Measurements from ENCODE around the gene PUM1.

The PUM1 gene

DNA sequence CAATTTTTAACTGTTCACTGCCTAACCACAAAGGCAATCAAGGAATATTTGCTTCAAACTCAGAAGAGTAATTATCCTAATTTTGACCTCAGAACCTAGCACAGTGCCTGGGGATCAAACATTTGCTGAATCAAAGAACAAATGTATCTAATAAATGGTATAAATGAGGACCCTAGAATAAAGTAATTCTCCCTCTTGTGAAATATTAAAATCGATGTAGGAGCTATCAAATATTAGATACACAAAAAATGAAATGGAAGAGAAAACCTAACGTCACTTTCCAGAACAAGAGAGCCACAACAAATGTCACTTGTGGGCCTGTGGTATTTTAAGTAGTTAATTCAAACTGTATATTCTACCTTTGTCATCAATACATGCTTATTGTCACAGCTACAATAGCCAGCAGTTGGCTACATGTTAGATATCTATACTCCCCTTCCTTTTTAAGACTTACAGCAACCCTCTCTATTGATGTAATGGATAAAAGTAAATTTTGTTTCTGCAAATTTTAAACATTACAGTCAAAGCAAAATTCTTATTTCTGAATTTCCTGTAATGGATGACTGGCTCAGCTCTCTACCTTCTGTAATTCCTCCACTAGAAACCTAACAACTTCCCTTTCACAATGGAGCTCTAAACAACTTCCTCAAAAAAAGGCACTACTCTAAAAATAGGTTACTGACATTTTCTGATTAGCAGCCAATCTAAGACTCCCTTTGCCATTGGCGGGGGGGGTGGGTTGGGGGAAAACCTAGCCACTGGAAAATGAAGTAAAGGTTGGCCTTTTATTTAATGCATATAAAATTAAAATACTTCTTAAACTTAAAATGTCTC lies 37.6 kb downstream of the PUM1 start:
- ATAC-seq (no peak), DNase-seq (no peak)
- peak overlapping the region; percentile 4 for H3K4me3 Mint-ChIP-seq
- H3K36me3 Mint-ChIP-seq (ENCODE audit: low read depth): peaks cover 46% of the 10 kb centered on the region
- H3K4me1 Mint-ChIP-seq: peaks cover 88% of the 10 kb centered on the region
- H3K27ac Mint-ChIP-seq: peak overlapping the region; percentile 52
- no peaks in the 10 kb centered on the region for H3K9me3 Mint-ChIP-seq
- H3K27me3 Mint-ChIP-seq: no peaks in the 10 kb centered on the region

DNA sequence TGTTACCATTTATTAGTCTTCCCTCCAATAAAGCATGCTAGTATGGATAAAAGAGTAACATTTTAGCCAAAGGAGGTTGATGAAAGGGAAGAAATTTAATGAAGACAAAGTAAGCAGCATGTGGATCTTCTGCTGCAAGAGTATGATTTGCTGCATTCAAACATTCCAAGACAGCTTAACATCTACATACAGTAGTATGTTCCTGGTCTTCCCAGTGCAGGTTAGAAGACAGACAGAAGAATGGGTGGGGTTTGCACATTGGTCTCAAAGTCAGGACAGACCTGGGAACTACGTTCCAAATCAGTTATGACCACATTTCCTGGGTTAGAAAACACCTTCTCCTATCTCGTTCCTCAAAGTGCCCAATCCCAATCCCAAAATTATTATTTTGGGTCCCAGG lies 43.3 kb downstream of the PUM1 start:
- no peak for DNase-seq
- Mint-ChIP-seq H3K27me3 (no peaks in the 10 kb centered on the region), H3K4me1 (peaks cover 78% of the 10 kb centered on the region), H3K9me3 (no peaks in the 10 kb centered on the region), H3K27ac (peak overlapping the region; percentile 6), H3K36me3 (ENCODE audit: low read depth) (peaks cover 47% of the 10 kb centered on the region), H3K4me3 (no peak overlapping the region)
- ATAC-seq: no peak

DNA sequence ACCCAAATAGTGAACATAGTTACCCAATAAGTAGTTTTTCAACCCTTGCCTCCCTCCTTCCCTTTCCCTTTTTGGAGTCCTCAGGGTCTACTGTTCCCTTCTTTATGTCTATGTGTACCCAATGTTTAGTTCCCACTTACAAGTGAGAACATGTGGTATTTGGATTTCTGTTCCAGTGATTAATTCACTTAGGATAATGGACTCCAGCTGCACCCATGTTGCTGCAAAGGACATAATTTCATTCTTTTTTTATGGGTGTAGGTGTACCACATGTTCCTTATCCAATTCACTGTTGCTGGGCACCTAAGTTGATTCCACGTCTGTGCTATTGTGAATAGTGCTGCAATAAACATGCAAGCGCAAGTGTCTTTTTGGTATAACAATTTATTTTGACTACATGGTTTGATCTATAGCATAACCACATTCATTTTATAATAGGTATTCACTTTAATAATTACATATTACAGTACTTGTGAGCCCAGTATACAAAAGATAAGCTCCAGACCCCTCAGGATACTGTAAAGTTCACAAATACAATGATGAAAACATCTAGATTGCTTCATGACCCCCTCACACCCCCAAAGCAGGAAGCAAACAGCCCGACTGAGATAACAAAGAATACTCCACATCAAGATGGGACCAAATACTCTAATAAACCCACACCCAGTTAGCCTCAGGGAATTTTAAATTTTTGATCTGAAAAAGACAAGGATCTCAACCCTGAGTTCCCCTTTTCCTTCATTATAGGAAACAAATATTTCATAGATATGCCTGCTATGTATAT lies 45.3 kb downstream of the PUM1 start:
- Mint-ChIP-seq H3K27me3 (no peaks in the 10 kb centered on the region), H3K4me3 (no peak overlapping the region), H3K27ac (no peak overlapping the region), H3K36me3 (ENCODE audit: low read depth) (peaks cover 39% of the 10 kb centered on the region), H3K9me3 (no peaks in the 10 kb centered on the region), H3K4me1 (peaks cover 69% of the 10 kb centered on the region)
- DNase-seq (no peak), ATAC-seq (no peak)

DNA sequence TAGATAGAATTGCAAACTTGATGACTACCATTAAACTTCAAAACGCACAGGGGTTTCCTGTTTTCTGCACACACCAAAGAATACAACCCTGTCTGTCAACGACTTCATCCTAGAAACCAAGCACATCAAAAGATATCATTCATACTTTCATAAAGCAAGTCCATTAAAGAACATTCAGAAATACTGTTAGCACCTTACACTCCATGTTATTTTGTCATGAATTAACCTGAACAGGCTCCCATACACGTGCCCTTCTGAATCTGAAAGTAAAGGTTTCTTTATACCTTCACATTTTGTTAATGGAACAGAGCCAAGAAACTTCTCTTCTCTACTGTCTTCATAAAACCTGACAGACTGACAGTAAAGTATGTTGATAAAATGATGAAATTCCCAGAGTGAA lies 46.1 kb downstream of the PUM1 start:
- H3K27me3 Mint-ChIP-seq: no peaks in the 10 kb centered on the region
- H3K4me3 Mint-ChIP-seq: no peak overlapping the region
- DNase-seq (no peak), ATAC-seq (no peak)
- peaks cover 63% of the 10 kb centered on the region for H3K4me1 Mint-ChIP-seq
- no peak overlapping the region for H3K27ac Mint-ChIP-seq
- no peaks in the 10 kb centered on the region for H3K9me3 Mint-ChIP-seq
- H3K36me3 Mint-ChIP-seq (ENCODE audit: low read depth): peaks cover 33% of the 10 kb centered on the region

DNA sequence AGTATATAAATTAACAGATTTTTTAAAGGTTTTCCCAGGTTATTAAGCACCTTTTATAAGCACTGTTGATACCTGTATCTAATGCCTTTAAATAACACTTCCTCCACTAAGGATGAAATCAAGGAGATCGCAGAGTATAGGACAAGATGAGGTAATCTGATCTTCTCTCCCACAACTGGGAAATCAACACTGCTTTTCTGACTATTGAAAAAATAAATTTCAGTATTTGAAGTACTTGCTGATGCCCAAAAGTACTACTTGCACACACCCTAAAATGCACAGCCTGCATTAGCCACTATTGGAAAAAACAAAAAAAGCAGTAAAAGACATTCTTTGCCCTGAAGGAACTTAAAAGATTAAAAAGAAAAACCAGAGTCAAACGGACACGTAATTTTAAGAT lies 48.6 kb downstream of the PUM1 start:
- Mint-ChIP-seq H3K4me1 (peaks cover 63% of the 10 kb centered on the region), H3K4me3 (no peak overlapping the region), H3K9me3 (no peaks in the 10 kb centered on the region), H3K27ac (no peak overlapping the region), H3K27me3 (no peaks in the 10 kb centered on the region), H3K36me3 (ENCODE audit: low read depth) (peaks cover 19% of the 10 kb centered on the region)
- ATAC-seq (no peak), DNase-seq (no peak)

DNA sequence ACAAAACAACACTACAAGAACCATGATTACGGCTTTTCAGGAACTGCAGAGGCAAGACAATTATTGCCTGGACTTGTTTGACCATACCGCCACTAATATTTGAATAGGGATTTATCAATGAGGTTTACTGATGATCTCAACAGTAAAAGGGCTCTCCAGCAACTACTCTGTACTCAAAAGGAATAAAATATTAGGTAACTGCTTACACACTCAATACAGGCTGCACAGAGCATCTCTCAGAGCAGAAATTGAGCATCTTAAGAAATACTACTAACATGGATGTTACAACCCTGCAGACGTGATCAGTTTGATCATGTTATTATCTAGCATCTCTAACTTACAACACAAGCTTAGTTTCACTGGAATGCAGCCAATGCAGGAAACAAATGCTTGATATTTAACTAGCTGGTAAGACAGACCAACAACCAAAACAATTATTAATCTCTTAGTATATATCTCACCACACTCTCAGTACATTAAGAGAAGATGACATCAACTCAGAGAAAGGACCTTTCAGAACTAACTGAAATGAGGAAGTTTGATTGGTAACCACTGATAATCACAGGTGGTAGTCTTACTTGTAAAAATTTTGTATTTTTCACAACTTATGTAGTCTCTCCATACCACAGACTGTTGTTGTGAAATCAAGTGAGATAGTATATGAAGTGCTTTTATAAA lies 52.2 kb downstream of the PUM1 start:
- no peak for ATAC-seq
- H3K4me3 Mint-ChIP-seq: no peak overlapping the region
- peaks cover 14% of the 10 kb centered on the region for H3K36me3 Mint-ChIP-seq (ENCODE audit: low read depth)
- H3K27ac Mint-ChIP-seq: no peak overlapping the region
- H3K9me3 Mint-ChIP-seq: no peaks in the 10 kb centered on the region
- DNase-seq: no peak
- H3K4me1 Mint-ChIP-seq: peaks cover 65% of the 10 kb centered on the region
- no peaks in the 10 kb centered on the region for H3K27me3 Mint-ChIP-seq

DNA sequence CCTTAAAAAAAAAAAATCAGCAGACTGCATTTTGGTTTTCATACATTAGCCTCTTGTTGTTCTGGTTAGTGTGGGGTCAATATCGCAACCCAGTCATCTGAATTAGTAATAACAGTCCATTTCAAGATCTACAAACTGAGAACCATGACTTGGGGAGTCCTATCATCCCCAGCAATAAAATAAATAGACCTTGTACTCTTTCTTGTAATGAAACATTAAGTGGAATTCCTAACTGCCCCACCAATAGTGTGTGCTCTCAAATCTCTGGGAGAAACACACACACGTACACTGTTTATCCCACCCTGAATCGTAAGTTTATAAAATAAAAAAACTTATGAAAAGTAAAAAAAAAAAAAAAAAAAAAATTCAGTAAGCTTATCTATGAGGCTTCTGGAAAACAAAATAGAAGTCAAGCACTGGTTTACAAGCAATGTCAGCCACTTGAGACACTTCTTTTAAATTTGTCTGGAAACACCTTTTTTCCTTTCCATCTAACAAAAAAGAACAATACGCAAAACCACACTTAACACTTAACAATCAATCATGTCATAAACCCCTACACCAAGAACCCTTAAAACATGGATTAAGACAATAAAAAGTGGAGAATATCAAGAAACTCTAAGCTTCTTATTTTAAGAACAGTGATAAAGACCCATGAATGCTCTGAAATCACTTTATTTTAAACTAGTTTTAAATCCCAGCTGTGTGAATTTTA lies 53.1 kb downstream of the PUM1 start:
- Mint-ChIP-seq H3K27ac (no peak overlapping the region), H3K36me3 (ENCODE audit: low read depth) (peaks cover 21% of the 10 kb centered on the region), H3K4me3 (no peak overlapping the region), H3K4me1 (peaks cover 70% of the 10 kb centered on the region), H3K9me3 (no peaks in the 10 kb centered on the region), H3K27me3 (no peaks in the 10 kb centered on the region)
- DNase-seq: no peak
- no peak for ATAC-seq

DNA sequence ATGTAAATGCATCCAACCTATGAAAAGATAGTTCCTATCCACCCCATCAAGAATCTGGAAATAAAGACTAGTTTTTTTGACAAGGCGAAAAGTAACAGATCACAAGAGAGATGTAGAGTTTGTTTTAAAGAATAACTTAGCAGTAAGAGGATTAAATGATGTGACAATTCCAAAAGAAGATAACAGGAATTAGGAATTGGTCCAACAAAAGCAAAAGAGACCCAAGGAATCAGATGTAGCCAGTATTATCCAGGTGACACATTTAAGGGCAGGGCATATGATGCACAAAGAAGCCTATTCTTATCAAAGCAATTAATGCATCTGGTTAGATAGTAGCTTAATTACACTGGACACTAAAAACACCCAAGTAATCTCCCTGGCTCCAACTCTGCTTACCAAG lies 53.8 kb downstream of the PUM1 start:
- Mint-ChIP-seq H3K4me1 (peaks cover 70% of the 10 kb centered on the region), H3K36me3 (ENCODE audit: low read depth) (peaks cover 19% of the 10 kb centered on the region), H3K27me3 (no peaks in the 10 kb centered on the region), H3K9me3 (no peaks in the 10 kb centered on the region), H3K27ac (no peak overlapping the region), H3K4me3 (no peak overlapping the region)
- DNase-seq (no peak), ATAC-seq (no peak)

DNA sequence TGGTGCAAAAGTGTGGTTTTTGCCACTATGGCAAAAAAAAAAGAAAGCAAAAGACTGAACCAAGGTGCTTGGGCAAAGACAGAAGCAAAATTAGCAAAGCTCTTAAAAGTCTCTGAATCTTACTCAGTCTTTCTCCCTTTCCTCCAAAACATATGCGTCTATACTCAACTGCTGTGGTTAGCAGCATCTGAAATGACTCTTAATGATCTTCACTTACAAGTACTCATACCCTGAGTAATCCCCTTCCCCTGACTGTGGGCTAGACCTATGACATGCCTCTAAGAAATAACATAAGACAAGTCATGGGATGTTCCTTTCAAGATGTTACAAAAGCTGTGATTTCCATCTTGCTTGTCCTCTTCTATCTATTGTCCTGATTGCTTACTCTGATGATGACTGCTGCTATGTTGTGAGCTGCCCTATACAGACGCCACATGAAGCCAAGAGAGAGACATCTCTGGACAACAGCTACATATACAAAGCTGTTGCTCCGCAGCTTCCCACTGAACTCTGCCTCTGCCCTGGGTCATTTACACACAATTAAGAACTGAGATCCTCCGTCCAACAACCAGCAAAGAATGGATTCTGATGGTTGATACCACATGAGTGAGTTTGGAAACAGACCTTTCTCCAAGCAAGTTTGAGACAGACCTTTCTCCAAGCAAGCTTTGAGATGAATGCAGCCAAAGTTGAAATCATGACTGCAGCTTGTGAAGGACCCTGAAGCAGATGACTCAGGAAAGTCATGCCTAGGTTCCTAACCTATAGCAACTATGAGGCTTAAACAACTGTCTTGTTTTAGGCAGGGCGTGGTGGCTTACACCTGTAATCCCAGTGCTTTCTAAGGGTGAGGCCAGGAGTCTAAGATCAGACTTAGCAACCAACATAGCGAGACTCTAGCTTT lies 55.2 kb downstream of the PUM1 start:
- H3K27me3 Mint-ChIP-seq: no peaks in the 10 kb centered on the region
- H3K36me3 Mint-ChIP-seq (ENCODE audit: low read depth): peaks cover 28% of the 10 kb centered on the region
- H3K4me3 Mint-ChIP-seq: no peak overlapping the region
- peaks cover 72% of the 10 kb centered on the region for H3K4me1 Mint-ChIP-seq
- H3K27ac Mint-ChIP-seq: peak overlapping the region; percentile 84
- ATAC-seq (peak; percentile 100), DNase-seq (no peak)
- no peaks in the 10 kb centered on the region for H3K9me3 Mint-ChIP-seq

DNA sequence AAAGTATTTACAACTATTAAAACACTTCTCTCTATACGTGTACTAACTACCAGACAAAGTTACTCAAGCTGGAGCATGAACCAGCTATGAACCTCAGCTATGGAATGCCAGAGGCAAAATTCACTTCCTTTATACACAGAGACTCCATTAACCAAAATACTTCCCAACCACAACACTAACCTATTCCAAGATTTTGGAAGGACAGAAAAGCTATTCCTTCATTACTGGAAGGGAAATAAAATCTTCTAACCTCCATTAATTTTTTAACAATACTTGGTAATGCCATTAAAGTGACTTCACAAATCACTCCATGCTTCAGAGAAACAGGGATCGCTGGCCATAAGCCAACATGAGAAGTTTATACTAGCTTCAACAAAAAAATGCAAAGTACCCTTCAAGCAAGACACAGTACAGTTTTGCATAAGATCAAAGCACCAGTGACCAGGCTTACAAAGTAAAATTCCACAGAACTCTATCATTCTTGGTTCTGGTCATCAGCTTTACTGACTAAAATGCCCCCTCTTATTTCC lies 58.0 kb downstream of the PUM1 start:
- no peak for DNase-seq
- H3K27ac Mint-ChIP-seq: peak overlapping the region; percentile 68

DNA sequence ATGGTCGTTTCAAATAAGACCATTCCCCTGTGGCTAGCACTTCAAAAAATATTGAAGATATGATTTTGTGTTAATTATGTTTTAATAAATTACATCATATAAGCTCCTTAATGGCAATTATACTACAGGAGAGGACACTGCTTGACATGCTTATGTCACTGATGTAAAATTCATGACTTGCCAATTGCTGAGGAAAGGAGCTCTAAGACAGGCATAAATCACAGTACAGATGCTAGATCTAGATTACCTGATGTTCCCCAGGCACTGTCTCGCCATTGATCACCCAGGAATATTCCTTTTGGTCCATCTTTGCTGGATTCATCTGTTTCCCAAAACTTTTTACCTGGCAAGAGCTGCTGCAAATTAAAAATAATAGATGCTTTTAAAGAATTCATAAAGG lies 58.8 kb downstream of the PUM1 start:
- Mint-ChIP-seq H3K27me3 (no peaks in the 10 kb centered on the region), H3K36me3 (ENCODE audit: low read depth) (peaks cover 53% of the 10 kb centered on the region), H3K4me3 (no peak overlapping the region), H3K9me3 (no peaks in the 10 kb centered on the region), H3K27ac (peak overlapping the region; percentile 68), H3K4me1 (peaks cover 54% of the 10 kb centered on the region)
- no peak for ATAC-seq
- no peak for DNase-seq

More for the DNA sequence above, 58.0 kb downstream of the PUM1 start:
- Mint-ChIP-seq H3K36me3 (ENCODE audit: low read depth) (peaks cover 49% of the 10 kb centered on the region), H3K4me1 (peaks cover 61% of the 10 kb centered on the region), H3K9me3 (no peaks in the 10 kb centered on the region), H3K4me3 (no peak overlapping the region), H3K27me3 (no peaks in the 10 kb centered on the region)
- no peak for ATAC-seq

DNA sequence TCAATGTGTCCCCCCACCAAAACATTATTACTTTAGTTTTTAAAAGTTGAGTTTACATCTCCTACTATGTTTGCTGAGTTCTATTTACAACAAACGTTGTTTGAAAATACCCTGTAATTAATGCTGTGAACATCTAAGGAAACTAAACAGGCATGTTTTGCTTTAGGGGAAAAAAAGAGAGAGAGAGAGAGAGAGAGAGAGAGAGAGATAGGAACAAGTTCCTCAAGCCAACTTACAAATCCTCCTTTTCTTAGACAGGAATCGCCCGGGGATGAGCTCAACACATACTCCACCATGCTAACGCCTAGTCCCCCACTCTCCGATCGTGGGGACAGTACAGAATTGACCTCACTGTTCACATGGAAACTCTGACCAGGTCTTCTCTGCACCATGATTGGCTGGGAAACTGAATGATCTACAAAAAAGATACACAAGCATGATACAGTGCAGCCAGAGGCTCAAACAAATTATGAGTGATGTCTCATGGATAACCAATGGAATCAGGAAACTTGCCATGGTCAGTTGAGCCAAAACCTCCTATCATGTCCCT lies 59.8 kb downstream of the PUM1 start:
- ATAC-seq (no peak), DNase-seq (no peak)
- no peak overlapping the region for H3K4me3 Mint-ChIP-seq
- H3K27ac Mint-ChIP-seq: peak overlapping the region; percentile 47
- H3K36me3 Mint-ChIP-seq (ENCODE audit: low read depth): peaks cover 58% of the 10 kb centered on the region
- H3K4me1 Mint-ChIP-seq: peaks cover 45% of the 10 kb centered on the region
- no peaks in the 10 kb centered on the region for H3K27me3 Mint-ChIP-seq
- no peaks in the 10 kb centered on the region for H3K9me3 Mint-ChIP-seq

DNA sequence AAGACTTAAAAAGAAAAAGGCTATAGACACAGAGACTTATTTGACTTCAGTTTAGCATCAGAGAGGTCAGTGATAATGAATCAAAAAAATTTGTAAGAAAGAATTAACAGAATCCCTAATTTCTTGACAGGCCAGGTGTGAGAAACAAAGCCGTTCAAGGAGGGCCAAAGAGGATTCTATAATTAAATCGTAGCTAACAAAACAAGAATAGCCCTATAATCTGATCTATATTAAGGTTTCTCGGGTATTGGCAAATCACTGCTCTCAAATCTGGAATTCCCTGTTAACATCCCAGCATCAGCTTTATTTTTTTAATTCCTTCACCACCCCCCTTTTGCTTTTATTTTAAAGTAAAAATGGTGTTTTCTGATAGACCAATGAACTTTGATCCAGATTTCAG lies 60.3 kb downstream of the PUM1 start:
- H3K9me3 Mint-ChIP-seq: no peaks in the 10 kb centered on the region
- H3K4me1 Mint-ChIP-seq: peaks cover 42% of the 10 kb centered on the region
- no peaks in the 10 kb centered on the region for H3K27me3 Mint-ChIP-seq
- no peak overlapping the region for H3K27ac Mint-ChIP-seq
- ATAC-seq (no peak), DNase-seq (no peak)
- H3K4me3 Mint-ChIP-seq: no peak overlapping the region
- H3K36me3 Mint-ChIP-seq (ENCODE audit: low read depth): peaks cover 63% of the 10 kb centered on the region
